MM.1S (cell line): ENCODE measurements around the gene KCNN1.

Source experiments
- DNase-seq: peaks from one replicate; pipeline ENCODE4 v3.0.0-alpha.2; 2015
- H2AFZ ChIP-seq: fragments of 300-600 bp; sonication (generic); 2 replicates; pipeline ENCODE4 v1.6.0; 2016; ENCODE audit warnings: antibody characterized with exemption, low read length
- H3F3A ChIP-seq: fragments of 300-600 bp; sonication (generic); 2 replicates; pipeline ENCODE4 v1.6.1; 2016; ENCODE audit warnings: mild to moderate bottlenecking, antibody characterized with exemption, low read length, moderate library complexity, mixed read lengths; ENCODE audit not compliant: insufficient read depth
- H3K27ac ChIP-seq: fragments of 300-600 bp; sonication (generic); 2 replicates; pipeline ENCODE4 v1.5.1; 2016; ENCODE audit warnings: mild to moderate bottlenecking, low read length
- H3K27me3 ChIP-seq: fragments of 300-600 bp; sonication (generic); replicated peaks from 2 replicates; pipeline ENCODE4 v1.6.0; 2016; ENCODE audit warnings: low read length; ENCODE audit not compliant: insufficient read depth
- H3K36me3 ChIP-seq: fragments of 300-600 bp; sonication (generic); replicated peaks from 2 replicates; pipeline ENCODE4 v1.6.1; 2016; ENCODE audit warnings: mild to moderate bottlenecking, low read length, mixed read lengths; ENCODE audit not compliant: insufficient read depth
- H3K4me1 ChIP-seq: fragments of 300-600 bp; sonication (generic); 2 replicates; pipeline ENCODE4 v1.6.1; 2016; ENCODE audit warnings: low read length, mixed read lengths
- H3K4me2 ChIP-seq: fragments of 300-600 bp; sonication (generic); 2 replicates; pipeline ENCODE4 v1.6.0; 2016; ENCODE audit warnings: low read depth, low read length
- H3K4me3 ChIP-seq: fragments of 300-600 bp; sonication (generic); 2 replicates; pipeline ENCODE4 v1.5.1; 2016; ENCODE audit warnings: low read length, mixed read lengths
- H3K79me2 ChIP-seq: fragments of 300-600 bp; sonication (generic); 2 replicates; pipeline ENCODE4 v1.6.1; 2016; ENCODE audit warnings: mixed run types, low read length, mixed read lengths
- H3K9ac ChIP-seq: fragments of 300-600 bp; sonication (generic); 2 replicates; pipeline ENCODE4 v1.6.1; 2016; ENCODE audit warnings: low read length, mixed read lengths
- H3K9me2 ChIP-seq: fragments of 300-600 bp; sonication (generic); replicated peaks from 2 replicates; pipeline ENCODE4 v1.6.1; 2016; ENCODE audit warnings: mild to moderate bottlenecking, low read length, mixed read lengths; ENCODE audit not compliant: insufficient read depth
- H3K9me3 ChIP-seq: fragments of 300-600 bp; sonication (generic); replicated peaks from 2 replicates; pipeline ENCODE4 v1.6.1; 2016; ENCODE audit warnings: mild to moderate bottlenecking, low read length, mixed read lengths; ENCODE audit not compliant: insufficient read depth
- H4K20me1 ChIP-seq: fragments of 300-600 bp; sonication (generic); 2 replicates; pipeline ENCODE4 v1.6.1; 2016; ENCODE audit warnings: mild to moderate bottlenecking, low read length, moderate library complexity, mixed read lengths; ENCODE audit not compliant: insufficient read depth
- CTCF ChIP-seq: fragments of 300-600 bp; sonication (generic); IDR thresholded peaks from 2 replicates; pipeline ENCODE4 v1.5.1; 2016; ENCODE audit warnings: antibody characterized with exemption, low read length, mixed read lengths
- EZH2 ChIP-seq: fragments of 300-600 bp; sonication (generic); optimal IDR thresholded peaks from 2 replicates; pipeline ENCODE3; 2017; ENCODE audit warnings: low read depth, mild to moderate bottlenecking, antibody characterized with exemption, low read length, mixed read lengths
- EZH2phosphoT487 ChIP-seq: fragments of 300-600 bp; sonication (generic); IDR thresholded peaks from 2 replicates; pipeline ENCODE4 v1.6.1; 2018; ENCODE audit warnings: antibody characterized with exemption, low read length

The KCNN1 gene

GRCh38 chr19:17973759-17974158 is 6.9 kb downstream of the KCNN1 start:
- no peaks in the 10 kb centered on the region for H4K20me1 ChIP-seq
- no peak for TF ChIP-seq EZH2phosphoT487
- no peak for TF ChIP-seq EZH2
- no peak for TF ChIP-seq CTCF
- no peaks in the 10 kb centered on the region for H3K79me2 ChIP-seq
- H3K27ac ChIP-seq, result no peak overlapping the region
- H3K4me3 ChIP-seq, result no peak overlapping the region
- H3K9me2 ChIP-seq, result no peaks in the 10 kb centered on the region
- H3K4me2 ChIP-seq, result no peak overlapping the region
- no peak overlapping the region for H2AFZ ChIP-seq
- DNase-seq, result no peak
- no peaks in the 10 kb centered on the region for H3K36me3 ChIP-seq
- no peaks in the 10 kb centered on the region for H3K4me1 ChIP-seq
- H3K9me3 ChIP-seq, result no peaks in the 10 kb centered on the region
- no peaks in the 10 kb centered on the region for H3F3A ChIP-seq
- no peak overlapping the region for H3K9ac ChIP-seq
- H3K27me3 ChIP-seq, result peaks cover 89% of the 10 kb centered on the region

GRCh38 chr19:17974551-17974950 is 7.6 kb downstream of the KCNN1 start:
- H3K9me3 ChIP-seq, result no peaks in the 10 kb centered on the region
- DNase-seq, result no peak
- H3K36me3 ChIP-seq, result no peaks in the 10 kb centered on the region
- H3K9me2 ChIP-seq, result no peaks in the 10 kb centered on the region
- H3K4me3 ChIP-seq, result no peak overlapping the region
- no peaks in the 10 kb centered on the region for H3K4me1 ChIP-seq
- no peak overlapping the region for H2AFZ ChIP-seq
- TF ChIP-seq EZH2phosphoT487 (no peak), EZH2 (no peak), CTCF (no peak)
- H3F3A ChIP-seq, result no peaks in the 10 kb centered on the region
- H3K27ac ChIP-seq, result no peak overlapping the region
- H3K9ac ChIP-seq, result no peak overlapping the region
- no peak overlapping the region for H3K4me2 ChIP-seq
- H3K27me3 ChIP-seq, result peaks cover 85% of the 10 kb centered on the region
- no peaks in the 10 kb centered on the region for H4K20me1 ChIP-seq
- H3K79me2 ChIP-seq, result no peaks in the 10 kb centered on the region

- no peaks in the 10 kb centered on the region for H3K9me2 ChIP-seq
- peaks cover 86% of the 10 kb centered on the region for H3K27me3 ChIP-seq
- no peaks in the 10 kb centered on the region for H4K20me1 ChIP-seq
- no peaks in the 10 kb centered on the region for H3F3A ChIP-seq
- H2AFZ ChIP-seq, result no peak overlapping the region
- TF ChIP-seq CTCF (no peak), EZH2 (no peak), EZH2phosphoT487 (no peak)
- no peak for DNase-seq
- no peak overlapping the region for H3K27ac ChIP-seq
- no peak overlapping the region for H3K4me3 ChIP-seq
- no peaks in the 10 kb centered on the region for H3K4me1 ChIP-seq
- H3K79me2 ChIP-seq, result no peaks in the 10 kb centered on the region
- H3K9me3 ChIP-seq, result no peaks in the 10 kb centered on the region
- H3K4me2 ChIP-seq, result no peak overlapping the region
- no peaks in the 10 kb centered on the region for H3K36me3 ChIP-seq
- no peak overlapping the region for H3K9ac ChIP-seq
These were observed 8.1 kb downstream of the KCNN1 start for GRCh38 chr19:17975032-17975431.
